Aorta (tissue), 5 donors: ENCODE measurements around the gene MTRF1L. TPM values are rescaled to one million over a fixed set of nuclear protein-coding genes. Genes with fewer than 3 reads are reported as not detected.

Source experiments
- ATAC-seq: fragments of 200-7000 bp; cut with Tn5 transposase; one replicate; pipeline ENCODE4 v1.9.1; 2022; ENCODE audit warnings: moderate library complexity; ENCODE audit not compliant: low FRiP score
- DNase-seq, 2 donors: peaks; one replicate each; pipeline ENCODE4 v3.0.0-alpha.2; 2020
- H3K27ac ChIP-seq, 2 donors: one replicate each; pipeline ENCODE4 v1.5.1; 2013; ENCODE audit warnings: low read length in 2 of 2, mild to moderate bottlenecking in 2 of 2, moderate library complexity in 2 of 2, control low read depth in 1 of 2, inconsistent platforms in 1 of 2, low read depth in 1 of 2
- H3K27me3 ChIP-seq, 2 donors: one replicate each; pipeline ENCODE4 v1.6.1; 2013; ENCODE audit warnings: control low read depth in 1 of 2, low read length in 1 of 2, mild to moderate bottlenecking in 1 of 2, moderate library complexity in 1 of 2; ENCODE audit not compliant: insufficient read depth in 2 of 2, control insufficient read depth in 1 of 2
- H3K36me3 ChIP-seq, 2 donors: one replicate each; pipeline ENCODE4 v1.6.1; 2013; ENCODE audit warnings: control low read depth in 1 of 2, low read length in 1 of 2, mild to moderate bottlenecking in 1 of 2; ENCODE audit not compliant: insufficient read depth in 2 of 2, control insufficient read depth in 1 of 2
- H3K4me1 ChIP-seq, 2 donors: one replicate each; pipeline ENCODE4 v1.6.1; 2013; ENCODE audit warnings: low read length in 2 of 2, control low read depth in 1 of 2, mild to moderate bottlenecking in 1 of 2, moderate library complexity in 1 of 2; ENCODE audit not compliant: insufficient read depth in 2 of 2, control insufficient read depth in 1 of 2
- H3K4me3 ChIP-seq, 2 donors: one replicate each; pipeline ENCODE4 v1.5.1; 2013; ENCODE audit warnings: low read length in 2 of 2, control low read depth in 1 of 2, mild to moderate bottlenecking in 1 of 2
- H3K9me3 ChIP-seq: one replicate; pipeline ENCODE4 v1.6.1; 2013; ENCODE audit warnings: mild to moderate bottlenecking, low read length; ENCODE audit not compliant: control insufficient read depth
- WGBS, 2 donors: extraction: QIAGEN DNeasy Blood & Tissue Kit; methylation state at CpG; one replicate each; pipeline ENCODE4 v1.1.7; 2013; 5-methylcytosine and 5-hydroxymethylcytosine counted together
- intact Hi-C, 2 donors: fragments of 100-400 bp; cut with DNase I; formaldehyde crosslinking; loops; one replicate each; pipeline versions ENCODE4 v1.14.2 to v1.15.0; 2022
- long read RNA-seq, 2 donors: library from polyadenylated mRNA; unstranded; transcript quantifications; one replicate each; pipeline ENCODE4 v2.0.0, GENCODE V29; 2020 to 2021
- polyA plus RNA-seq, 2 donors: library from polyadenylated mRNA; stranded (reverse); fragments of 200-250 nt; gene quantifications; one replicate each; pipeline ENCODE4 v1.2.3, GENCODE V29; 2013
- total RNA-seq, 2 donors: library from RNA; stranded (reverse); fragmentation: NEBNext Ultra II Directional; extraction: Animal tissue kit (Norgen Biotek cat#: 25700); gene quantifications; one replicate each; pipeline ENCODE4 v1.2.1, GENCODE V29; 2021
- donor health status: healthy with polysubstance abuse.
- donor health status: Bipolar disorder and iron deficiency.
- donor health status: DM: no; HTN: no; CAD: no.
- donor health status: DM: no; HTN: no; CAD: no.
- donor health status: DM: yes; HTN: yes; CAD: no.

Gene MTRF1L
- 10 to 100 TPM; 16.0 to 23.6 TPM for total RNA-seq
- 10 to 100 TPM; 22.0 to 45.1 TPM for polyA plus RNA-seq
- long read RNA-seq, donor 1, transcript MTRF1L-211 (6 exons, 3,514 nt): minor isoform, 19 of 157 reads
- long read RNA-seq, donor 1, transcript MTRF1L-203 (7 exons, 3,676 nt): minor isoform, 36 of 157 reads
- long read RNA-seq, donor 1, transcript MTRF1L-208 (7 exons, 3,651 nt): major isoform, 42 of 157 reads
- long read RNA-seq, donor 1, transcript MTRF1L-202 (6 exons, 3,539 nt): minor isoform, 21 of 157 reads
- long read RNA-seq, donor 1, partial matches to known transcripts: 3 of 157 reads
- long read RNA-seq, donor 1, other reads (novel, unspliced or antisense): 32 of 157 reads
- long read RNA-seq, donor 2, transcript MTRF1L-208 (7 exons, 3,651 nt): major isoform, 9 of 29 reads
- long read RNA-seq, donor 2, transcript MTRF1L-203 (7 exons, 3,676 nt): minor isoform, 6 of 29 reads
- long read RNA-seq, donor 2, partial matches to known transcripts: 2 of 29 reads
- long read RNA-seq, donor 2, other reads (novel, unspliced or antisense): 6 of 29 reads

GRCh38 chr6:153002613-153003365 lies at the start of gene MTRF1L:
MTRF1L (minus strand) TSS chr6:153002709; CDS start chr6:153002685, 24 bp downstream.
- Histone ChIP-seq H3K36me3 (no peaks in the 10 kb centered on the region), H3K9me3 (no peaks in the 10 kb centered on the region), H3K4me3 (peak within 1 kb of the TSS; percentile 98 to 100), H3K4me1 (peaks cover 2 to 3% of the 10 kb centered on the region in 2 donors), H3K27ac (peak within 1 kb of the TSS; percentile 57 to 92), H3K27me3 (no peaks in the 10 kb centered on the region)
- intact Hi-C loops: no loop called here
- ATAC-seq (peak; percentile 99), DNase-seq (peak; percentile 97)
- 0% methylated on average over 50 to 52 of the region's 52 CpGs for WGBS, 2 donors

- Histone ChIP-seq H3K4me1 (no peaks in the 10 kb centered on the region), H3K9me3 (no peaks in the 10 kb centered on the region), H3K27me3 (no peaks in the 10 kb centered on the region), H3K4me3 (no peak overlapping the region), H3K36me3 (peaks cover 0 to 2% of the 10 kb centered on the region in 2 donors), H3K27ac (no peak overlapping the region)
- no peak for ATAC-seq
- no peak for DNase-seq
- intact Hi-C loops: no loop called here
These were observed 49.3 kb upstream of the MTRF1L start for GRCh38 chr6:153051801-153052200.

GRCh38 chr6:153048631-153049030 lies 46.1 kb upstream of the MTRF1L start:
- H3K9me3 ChIP-seq: no peaks in the 10 kb centered on the region
- peaks cover 0 to 2% of the 10 kb centered on the region in 2 donors for H3K36me3 ChIP-seq
- DNase-seq (no peak), ATAC-seq (no peak)
- peaks cover 0 to 3% of the 10 kb centered on the region in 2 donors for H3K4me1 ChIP-seq
- no peak overlapping the region for H3K4me3 ChIP-seq
- no peaks in the 10 kb centered on the region for H3K27me3 ChIP-seq
- H3K27ac ChIP-seq: no peak overlapping the region
- 95 to 99% methylated on average over 3 of the region's 3 CpGs for WGBS, 2 donors
- intact Hi-C loops: no loop called here

DNA sequence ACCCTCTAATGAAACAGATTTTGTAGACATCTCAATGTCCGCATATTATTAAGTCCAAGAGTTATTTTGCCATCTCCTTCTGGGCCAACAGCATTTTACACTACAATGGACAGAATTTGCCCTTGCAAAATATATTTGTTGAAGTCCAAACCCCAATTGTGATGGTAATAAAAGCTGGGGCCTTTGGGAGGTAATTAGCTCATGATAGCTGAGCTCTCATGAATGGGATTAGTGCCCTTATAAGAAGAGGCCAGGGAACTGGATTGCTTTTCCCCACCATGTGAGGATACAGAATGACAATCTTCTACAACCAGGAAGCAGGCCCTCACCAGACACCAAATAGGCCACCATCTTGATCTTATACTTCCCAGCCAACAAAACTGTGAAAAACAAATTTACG lies 44.9 kb upstream of the MTRF1L start:
- no peaks in the 10 kb centered on the region for H3K27me3 ChIP-seq
- ATAC-seq (no peak), DNase-seq (no peak)
- no peak overlapping the region for H3K27ac ChIP-seq
- H3K36me3 ChIP-seq: peaks cover 0 to 2% of the 10 kb centered on the region in 2 donors
- peaks cover 0 to 3% of the 10 kb centered on the region in 2 donors for H3K4me1 ChIP-seq
- intact Hi-C loops: no loop called here
- 95 to 100% methylated on average over 2 of the region's 2 CpGs for WGBS, 2 donors
- H3K4me3 ChIP-seq: no peak overlapping the region
- H3K9me3 ChIP-seq: no peaks in the 10 kb centered on the region

- Histone ChIP-seq H3K4me1 (peaks cover 0 to 3% of the 10 kb centered on the region in 2 donors), H3K36me3 (peaks cover 0 to 2% of the 10 kb centered on the region in 2 donors), H3K4me3 (no peak overlapping the region), H3K27me3 (no peaks in the 10 kb centered on the region), H3K9me3 (no peaks in the 10 kb centered on the region), H3K27ac (no peak overlapping the region)
- intact Hi-C loops: no loop called here
- no peak for ATAC-seq
- DNase-seq: no peak
These were observed 42.8 kb upstream of the MTRF1L start for GRCh38 chr6:153045271-153045670.

- 52 to 59% methylated on average over 4 of the region's 4 CpGs for WGBS, 2 donors
- ATAC-seq: no peak
- intact Hi-C loops: no loop called here
These were observed 41.8 kb upstream of the MTRF1L start for GRCh38 chr6:153044295-153044694.

GRCh38 chr6:153043719-153044118 lies 41.2 kb upstream of the MTRF1L start:
- no peak for DNase-seq
- Histone ChIP-seq H3K27ac (no peak overlapping the region), H3K9me3 (no peaks in the 10 kb centered on the region), H3K36me3 (peaks cover 0 to 2% of the 10 kb centered on the region in 2 donors), H3K27me3 (no peaks in the 10 kb centered on the region), H3K4me1 (peaks cover 0 to 3% of the 10 kb centered on the region in 2 donors), H3K4me3 (no peak overlapping the region)
- ATAC-seq: no peak
- intact Hi-C loops: no loop called here
- whole genome bisulfite sequencing, 2 donors: 91 to 92% methylated on average over 3 of the region's 3 CpGs

More at GRCh38 chr6:153044295-153044694, 41.8 kb upstream of the MTRF1L start:
- no peak overlapping the region for H3K4me3 ChIP-seq
- no peaks in the 10 kb centered on the region for H3K27me3 ChIP-seq
- no peak for DNase-seq
- no peaks in the 10 kb centered on the region for H3K9me3 ChIP-seq
- peaks cover 0 to 3% of the 10 kb centered on the region in 2 donors for H3K4me1 ChIP-seq
- H3K36me3 ChIP-seq: peaks cover 0 to 2% of the 10 kb centered on the region in 2 donors
- H3K27ac ChIP-seq: no peak overlapping the region

GRCh38 chr6:153038378-153039057 lies 36.0 kb upstream of the MTRF1L start:
- intact Hi-C loops: loop anchor here (2.0 to 10.0 kb wide), 4 partner anchors 70 to 916 kb away; no protein-coding TSS in a partner anchor
- 6% methylated on average over 4 of the region's 4 CpGs for WGBS, 2 donors

More at GRCh38 chr6:153038378-153039057, 36.0 kb upstream of the MTRF1L start:
- ATAC-seq: peak; percentile 72
- Histone ChIP-seq H3K27ac (peak overlapping the region; percentile 74 to 92), H3K9me3 (no peaks in the 10 kb centered on the region), H3K4me1 (no peaks in the 10 kb centered on the region), H3K27me3 (no peaks in the 10 kb centered on the region), H3K4me3 (peak overlapping the region in 1 of 2 donors; percentile 18), H3K36me3 (no peaks in the 10 kb centered on the region)
- no peak for DNase-seq
